Measurements from ENCODE around the gene MEI4. TPM values are rescaled to one million over a fixed set of nuclear protein-coding genes. Genes with fewer than 3 reads are reported as not detected.

The MEI4 gene
- total and polyA plus RNA-seq, 2 of the 4 experiments (the other 2 are of a cell fraction), result not detected

GRCh38 chr6:77764364-77764763 lies 111.5 kb downstream of the MEI4 start:
- H3K27ac ChIP-seq (ENCODE audit: insufficient read depth, low read length), result no peak overlapping the region
- no peak overlapping the region for H2BK120ac ChIP-seq (ENCODE audit: low read depth, low read length)
- H2BK5ac ChIP-seq (ENCODE audit: low read depth, low read length, poor library complexity, severe bottlenecking), result no peak overlapping the region
- H3K9me1 ChIP-seq (ENCODE audit: insufficient read depth, low read length), result no peaks in the 10 kb centered on the region
- no peak overlapping the region for H3K4ac ChIP-seq (ENCODE audit: low read depth, low read length)
- in situ Hi-C loops (cut with MboI; ENCODE audit: low sequenced_read_pairs), result no loop called here
- H3K79me1 ChIP-seq (ENCODE audit: low read depth in 1 of 2, low read length in 2 of 2), result no peaks in the 10 kb centered on the region
- dilution Hi-C loops (cut with HindIII; ENCODE audit: low sequenced_read_pairs, unreplicated experiment), result no loop called here
- no peak overlapping the region for H2AK5ac ChIP-seq (ENCODE audit: low read depth, low read length)
- no peak overlapping the region for H3K56ac ChIP-seq (ENCODE audit: extremely low read depth, insufficient read depth, low read length)
- H3K14ac ChIP-seq (replicated peaks; ENCODE audit: low read depth, low read length), result no peak overlapping the region
- no TSS peak for BruUV-seq (replicated peaks)
- no peak overlapping the region for H3K9ac ChIP-seq (ENCODE audit: low read depth, low read length)
- no peak overlapping the region for H2AK9ac ChIP-seq (replicated peaks; ENCODE audit: low read depth, low read length, poor library complexity)
- no peak for TF ChIP-seq CEBPB (IDR thresholded peaks at IDR 0.05; ENCODE audit: low read depth, low read length)
- TF ChIP-seq NFE2L2 (IDR thresholded peaks at IDR 0.05; ENCODE audit: low read depth, low read length), result no peak
- TF ChIP-seq MAZ (IDR thresholded peaks at IDR 0.05; ENCODE audit: borderline replicate concordance, low read depth, low read length), result no peak
- no peak for TF ChIP-seq RAD21 (IDR thresholded peaks at IDR 0.05; ENCODE audit: low read length)
- TF ChIP-seq FOS (IDR thresholded peaks at IDR 0.05; ENCODE audit: low read depth, low read length), result no peak
- TF ChIP-seq MAFK (IDR thresholded peaks at IDR 0.05; ENCODE audit: low read depth, low read length), result no peak
- no peak for TF ChIP-seq BHLHE40 (IDR thresholded peaks at IDR 0.05; ENCODE audit: low read depth, low read length)
- no peak for TF ChIP-seq SMC3 (IDR thresholded peaks at IDR 0.05; ENCODE audit: low read depth, low read length)
- no peak for TF ChIP-seq MXI1 (IDR thresholded peaks at IDR 0.05; ENCODE audit: borderline replicate concordance, low read depth, low read length)
- TF ChIP-seq RFX5 (IDR thresholded peaks at IDR 0.05; ENCODE audit: low read depth, low read length), result no peak
- no peak for TF ChIP-seq POLR2A (IDR thresholded peaks at IDR 0.05; ENCODE audit: low read depth, low read length)
- TF ChIP-seq USF2 (IDR thresholded peaks at IDR 0.05; ENCODE audit: low read depth, low read length), result no peak
- no peak for TF ChIP-seq CHD1 (IDR thresholded peaks at IDR 0.05; ENCODE audit: low read depth, low read length)
- no peak for TF ChIP-seq ELK1 (IDR thresholded peaks at IDR 0.05; ENCODE audit: borderline replicate concordance, low read depth, low read length)
- TF ChIP-seq CTCF (conservative IDR thresholded peaks at IDR 0.05; ENCODE audit: low read depth, low read length), result no peak
- TF ChIP-seq RCOR1 (IDR thresholded peaks at IDR 0.05; ENCODE audit: insufficient replicate concordance, low read length), result no peak
- no peaks in the 10 kb centered on the region for H4K20me1 ChIP-seq (ENCODE audit: insufficient read depth, low read length)
- no peak overlapping the region for H4K8ac ChIP-seq (ENCODE audit: low read depth in 2 of 2, low read length in 2 of 2)
- intact Hi-C loops (cut with micrococcal nuclease), result no loop called here
- no peak overlapping the region for H3K4me2 ChIP-seq (ENCODE audit: low read depth, low read length)
- no peak overlapping the region for H3K23ac ChIP-seq (ENCODE audit: low read depth, low read length)
- H4K91ac ChIP-seq (ENCODE audit: insufficient read depth, low read depth, low read length), result no peak overlapping the region
- CTCF ChIA-PET, result no interaction called here
- no peak overlapping the region for H3K4me3 ChIP-seq (ENCODE audit: insufficient read depth, low read depth, low read length)
- H3K36me3 ChIP-seq (ENCODE audit: control insufficient read depth, insufficient read depth, low read length), result no peaks in the 10 kb centered on the region
- no peaks in the 10 kb centered on the region for H3K27me3 ChIP-seq (ENCODE audit: control insufficient read depth, insufficient read depth, low read length)
- no peak for DNase-seq
- H2BK15ac ChIP-seq (ENCODE audit: low read depth, low read length), result no peak overlapping the region
- no peak overlapping the region for H3K18ac ChIP-seq (ENCODE audit: low read depth, low read length)
- H2BK20ac ChIP-seq (ENCODE audit: low read depth, low read length), result no peak overlapping the region
- no peak overlapping the region for H2AFZ ChIP-seq (replicated peaks; ENCODE audit: low read length, poor library complexity)
- ATAC-seq (ENCODE audit: low read depth), result no peak
- peaks cover 11% of the 10 kb centered on the region; the same call in 1 of the 2 replicates for H3K9me3 ChIP-seq (ENCODE audit: control insufficient read depth, insufficient read depth, low read length)
- POLR2A ChIA-PET (ENCODE audit: unreplicated experiment), result no interaction called here
- no peaks in the 10 kb centered on the region for H3K4me1 ChIP-seq (ENCODE audit: control insufficient read depth, insufficient read depth, low read length)
- no peak overlapping the region for H4K5ac ChIP-seq (ENCODE audit: low read depth, low read length)
- no CpG with 5 or more reads among the region's 1 CpG for WGBS, 2 experiments (ENCODE audit: extremely low coverage in 2 of 2, insufficient read length in 1 of 2)
